ENCODE data around the gene TRIO.

DNA sequence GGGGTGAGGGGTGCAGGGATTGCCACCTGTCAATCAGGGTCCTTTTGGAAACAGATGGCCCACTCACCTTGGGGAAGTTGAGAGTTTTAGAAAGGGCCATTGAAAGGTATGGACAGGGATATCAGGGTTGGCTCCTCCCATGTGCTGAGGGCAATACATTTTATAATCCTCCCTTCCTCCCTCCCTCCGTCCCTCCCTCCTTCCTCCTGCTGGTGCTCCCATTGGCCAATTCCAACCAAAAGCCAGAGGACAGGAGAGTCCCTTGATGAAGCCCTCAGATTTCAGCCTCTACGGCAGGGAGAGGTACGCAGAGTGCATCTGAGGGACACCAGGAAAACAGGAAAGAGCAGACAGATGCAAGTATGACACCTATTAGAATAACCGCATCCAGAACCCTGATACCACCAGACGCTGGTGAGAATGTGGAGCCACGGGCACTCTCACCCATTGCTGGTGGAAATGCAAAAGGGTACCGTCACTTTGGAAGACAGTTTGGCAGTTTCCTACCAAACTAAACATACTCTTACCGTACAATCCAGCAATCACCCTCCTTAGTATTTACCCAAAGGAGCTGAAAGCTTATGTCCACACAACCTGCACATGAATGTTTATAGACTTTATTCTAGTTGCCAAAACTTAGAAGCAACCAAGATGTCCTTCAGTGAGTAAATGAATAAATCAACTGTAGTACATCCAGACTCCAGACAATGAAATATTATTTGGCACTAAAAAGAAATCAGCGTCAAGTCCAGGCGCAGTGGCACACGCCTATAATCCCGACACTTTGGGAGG, 380.3 kb downstream of the TRIO start:
- TF ChIP-seq, protein P1, sequence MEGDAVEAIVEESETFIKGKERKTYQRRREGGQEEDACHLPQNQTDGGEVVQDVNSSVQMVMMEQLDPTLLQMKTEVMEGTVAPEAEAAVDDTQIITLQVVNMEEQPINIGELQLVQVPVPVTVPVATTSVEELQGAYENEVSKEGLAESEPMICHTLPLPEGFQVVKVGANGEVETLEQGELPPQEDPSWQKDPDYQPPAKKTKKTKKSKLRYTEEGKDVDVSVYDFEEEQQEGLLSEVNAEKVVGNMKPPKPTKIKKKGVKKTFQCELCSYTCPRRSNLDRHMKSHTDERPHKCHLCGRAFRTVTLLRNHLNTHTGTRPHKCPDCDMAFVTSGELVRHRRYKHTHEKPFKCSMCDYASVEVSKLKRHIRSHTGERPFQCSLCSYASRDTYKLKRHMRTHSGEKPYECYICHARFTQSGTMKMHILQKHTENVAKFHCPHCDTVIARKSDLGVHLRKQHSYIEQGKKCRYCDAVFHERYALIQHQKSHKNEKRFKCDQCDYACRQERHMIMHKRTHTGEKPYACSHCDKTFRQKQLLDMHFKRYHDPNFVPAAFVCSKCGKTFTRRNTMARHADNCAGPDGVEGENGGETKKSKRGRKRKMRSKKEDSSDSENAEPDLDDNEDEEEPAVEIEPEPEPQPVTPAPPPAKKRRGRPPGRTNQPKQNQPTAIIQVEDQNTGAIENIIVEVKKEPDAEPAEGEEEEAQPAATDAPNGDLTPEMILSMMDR (conservative IDR thresholded peaks at IDR 0.05 in 1 of 2, IDR thresholded peaks at IDR 0.05 in 1 of 2; ENCODE audit: low read depth in 1 of 2, low read length in 2 of 2) = no peak
- TF ChIP-seq EZH2 (IDR thresholded peaks at IDR 0.05; ENCODE audit: low read length, missing control alignments) = no peak
